Measurements from ENCODE around the gene MYBBP1A.

The MYBBP1A gene

DNA sequence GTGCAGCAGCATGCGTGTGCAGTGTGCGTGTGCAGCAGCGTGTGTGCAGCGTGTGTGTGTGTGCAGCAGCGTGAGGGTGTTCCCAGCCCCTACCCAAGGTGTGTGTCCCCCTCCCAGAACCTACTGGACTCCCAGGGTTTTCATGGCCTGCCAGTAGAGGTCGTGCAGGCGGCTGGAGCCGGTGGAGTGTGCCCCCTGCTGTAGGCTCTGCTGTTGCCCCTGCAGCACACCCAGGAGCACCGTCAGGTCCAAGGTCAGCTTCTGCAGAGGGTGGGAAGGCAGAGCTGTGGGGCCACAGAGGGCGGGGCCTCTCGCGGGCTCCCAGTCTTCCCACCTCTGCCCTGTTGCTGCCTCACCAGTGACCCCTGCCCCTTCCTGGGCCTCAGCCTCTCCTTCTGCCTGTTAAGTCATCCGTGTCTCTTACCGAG lies 14.9 kb downstream of the MYBBP1A start:
- no peaks in the 10 kb centered on the region for H3K4me1 Mint-ChIP-seq
- H3K36me3 Mint-ChIP-seq (ENCODE audit: insufficient read depth), result peaks cover 12% of the 10 kb centered on the region
- H3K4me3 Mint-ChIP-seq, result no peak overlapping the region
- DNase-seq (ENCODE audit: low spot score in 2 of 2), result no peak
- H3K9me3 Mint-ChIP-seq, result no peaks in the 10 kb centered on the region
- H3K27me3 Mint-ChIP-seq, result no peaks in the 10 kb centered on the region
- H3K27ac Mint-ChIP-seq (ENCODE audit: low read depth), result no peak overlapping the region
- ATAC-seq (replicated peaks; ENCODE audit: extremely low read depth, poor library complexity, severe bottlenecking), result no peak

DNA sequence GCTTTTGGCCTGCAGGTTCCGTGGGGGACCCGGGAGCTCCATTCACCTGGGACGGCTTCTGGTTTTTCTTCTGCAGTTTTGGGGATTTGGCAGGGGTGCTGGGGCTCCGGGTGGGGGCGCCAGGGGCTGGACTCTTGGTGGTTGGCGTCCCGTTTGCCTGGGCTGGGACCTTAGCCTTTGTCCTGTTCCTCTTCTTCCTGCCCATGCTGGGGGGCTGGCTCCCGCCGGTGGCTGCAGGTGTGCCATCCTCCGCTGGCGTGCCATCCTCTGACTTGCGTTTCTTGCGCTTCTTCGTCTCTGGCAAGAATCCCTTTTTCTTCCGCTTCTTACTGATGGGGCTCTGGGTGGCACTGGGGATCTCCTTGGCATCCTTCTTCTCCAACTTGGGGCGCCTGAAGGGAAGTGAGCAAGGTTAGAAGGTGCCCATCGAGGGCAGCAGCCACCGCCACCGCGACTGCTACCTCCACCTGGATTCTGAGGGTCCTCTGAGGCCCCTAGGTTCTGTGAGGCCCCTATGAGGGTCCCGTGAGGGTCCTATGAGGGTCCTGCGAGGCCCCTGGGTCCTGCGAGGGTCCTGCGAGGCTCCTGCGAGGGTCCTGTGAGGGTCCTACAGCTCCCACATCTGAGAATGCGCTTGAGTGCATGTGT lies 15.5 kb downstream of the MYBBP1A start:
- Mint-ChIP-seq H3K4me1 (no peaks in the 10 kb centered on the region), H3K9me3 (no peaks in the 10 kb centered on the region), H3K27ac (ENCODE audit: low read depth) (peak overlapping the region; percentile 29), H3K27me3 (no peaks in the 10 kb centered on the region), H3K36me3 (ENCODE audit: insufficient read depth) (peaks cover 12% of the 10 kb centered on the region), H3K4me3 (no peak overlapping the region)
- DNase-seq (ENCODE audit: low spot score in 2 of 2) (no peak), ATAC-seq (replicated peaks; ENCODE audit: extremely low read depth, poor library complexity, severe bottlenecking) (no peak)

DNA sequence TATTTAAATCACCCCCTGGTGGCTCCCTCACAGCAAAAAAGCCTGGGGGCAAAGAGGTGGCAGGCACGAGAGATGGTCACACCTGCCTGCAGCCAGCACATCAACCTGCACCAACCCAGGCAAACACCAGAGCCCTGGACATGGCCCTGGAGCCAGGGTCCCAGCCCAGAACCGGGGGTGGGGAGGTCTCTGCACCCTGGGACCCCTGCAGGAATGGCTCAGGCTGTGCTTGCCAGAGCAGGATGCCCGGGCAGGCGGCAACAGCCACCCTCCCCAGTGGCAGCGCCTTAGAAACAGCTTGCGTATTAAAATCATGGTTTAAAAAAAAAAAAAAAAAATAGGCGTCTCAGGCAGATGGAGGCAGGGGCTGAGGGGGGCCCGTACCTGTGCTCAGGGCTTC lies 16.2 kb downstream of the MYBBP1A start:
- no peak for DNase-seq (ENCODE audit: low spot score in 2 of 2)

DNA sequence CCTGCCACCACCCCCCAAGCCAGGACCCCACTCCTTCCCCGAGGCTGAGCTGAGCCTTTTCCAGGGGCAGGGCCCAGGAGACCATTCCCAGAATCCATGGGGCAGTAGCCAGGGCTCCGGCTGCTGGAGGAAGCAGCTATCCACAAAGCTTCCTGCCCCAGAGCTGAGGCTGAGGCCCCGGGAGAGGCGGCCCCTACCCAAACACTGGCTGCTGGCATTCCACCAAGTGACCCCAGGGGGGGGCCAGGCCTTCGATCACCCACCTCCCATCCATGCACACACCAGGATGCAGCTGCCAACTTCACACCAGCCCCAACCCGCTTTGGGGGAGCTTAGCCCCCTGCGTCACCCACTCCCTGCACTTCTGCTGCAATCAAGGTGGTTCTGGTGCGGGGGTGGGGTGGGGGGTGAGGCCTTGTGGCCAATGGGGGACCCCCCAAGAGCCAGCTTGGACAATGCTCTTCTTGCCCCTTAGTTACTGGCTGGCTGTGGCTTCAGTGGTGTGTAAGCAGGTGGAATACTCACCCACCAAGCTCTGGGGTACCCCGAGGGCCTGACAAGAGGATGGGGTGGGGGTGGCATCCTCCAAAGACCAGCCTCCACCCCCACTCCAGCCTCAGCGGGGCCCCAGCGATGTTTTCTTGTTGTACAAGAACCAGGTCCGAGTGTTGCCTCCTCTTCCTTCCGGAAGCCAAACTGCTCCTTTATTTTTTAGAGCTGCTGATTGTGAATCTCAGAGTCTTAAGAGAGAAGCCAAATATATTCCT lies 16.8 kb downstream of the MYBBP1A start:
- DNase-seq (ENCODE audit: low spot score in 2 of 2) (no peak), ATAC-seq (replicated peaks; ENCODE audit: extremely low read depth, poor library complexity, severe bottlenecking) (no peak)
- Mint-ChIP-seq H3K36me3 (ENCODE audit: insufficient read depth) (peaks cover 10% of the 10 kb centered on the region), H3K27me3 (no peaks in the 10 kb centered on the region), H3K4me3 (no peak overlapping the region), H3K27ac (ENCODE audit: low read depth) (no peak overlapping the region), H3K4me1 (peaks cover 3% of the 10 kb centered on the region), H3K9me3 (no peaks in the 10 kb centered on the region)

More for the DNA sequence above, 16.2 kb downstream of the MYBBP1A start:
- peaks cover 13% of the 10 kb centered on the region for H3K36me3 Mint-ChIP-seq (ENCODE audit: insufficient read depth)
- H3K9me3 Mint-ChIP-seq, result no peaks in the 10 kb centered on the region
- H3K4me3 Mint-ChIP-seq, result no peak overlapping the region
- H3K4me1 Mint-ChIP-seq, result no peaks in the 10 kb centered on the region
- H3K27me3 Mint-ChIP-seq, result no peaks in the 10 kb centered on the region
- ATAC-seq (replicated peaks; ENCODE audit: extremely low read depth, poor library complexity, severe bottlenecking), result no peak
- H3K27ac Mint-ChIP-seq (ENCODE audit: low read depth), result no peak overlapping the region

DNA sequence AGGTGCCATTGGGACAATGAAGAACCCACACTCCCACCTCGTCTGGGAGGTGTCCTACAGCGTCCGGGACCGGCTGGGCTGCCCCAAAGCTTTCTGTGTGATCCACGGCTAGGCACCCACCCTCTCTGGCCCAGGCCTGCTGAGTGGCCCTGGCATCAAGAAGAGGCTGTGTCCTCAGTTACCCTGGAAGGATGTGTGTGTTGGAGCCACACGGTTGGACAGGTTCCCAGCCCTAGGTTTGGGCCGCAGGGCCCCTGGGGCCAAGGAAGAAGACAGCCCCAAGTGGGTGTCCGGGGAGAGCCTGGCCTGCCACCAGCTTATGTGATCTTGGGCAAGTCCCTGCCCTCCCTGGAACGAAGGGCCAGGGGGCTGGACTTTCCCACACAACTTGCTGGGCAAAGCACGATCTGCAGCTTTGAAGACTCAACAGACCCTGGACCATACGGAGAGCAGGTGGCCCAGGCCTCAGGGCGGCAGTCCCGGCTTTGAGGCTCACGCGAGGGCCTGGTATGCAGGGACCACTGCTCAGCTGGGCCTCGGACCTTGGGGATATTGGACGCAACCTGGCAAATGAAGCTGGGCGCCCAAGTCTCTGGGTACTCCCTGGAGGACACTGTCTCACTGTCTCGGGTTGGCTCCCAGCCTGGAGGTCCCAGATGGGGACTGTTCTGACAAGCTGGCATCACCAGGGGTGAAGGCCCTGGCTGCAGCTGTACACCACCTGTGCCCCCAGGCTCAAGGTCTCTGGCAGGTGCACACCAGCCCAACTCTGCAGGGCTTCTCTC lies 17.5 kb downstream of the MYBBP1A start:
- DNase-seq (ENCODE audit: low spot score in 2 of 2), result no peak
- Mint-ChIP-seq H3K27ac (ENCODE audit: low read depth) (no peak overlapping the region), H3K9me3 (no peaks in the 10 kb centered on the region), H3K4me3 (no peak overlapping the region), H3K4me1 (peaks cover 6% of the 10 kb centered on the region), H3K27me3 (no peaks in the 10 kb centered on the region), H3K36me3 (ENCODE audit: insufficient read depth) (peaks cover 9% of the 10 kb centered on the region)
- no peak for ATAC-seq (replicated peaks; ENCODE audit: extremely low read depth, poor library complexity, severe bottlenecking)

DNA sequence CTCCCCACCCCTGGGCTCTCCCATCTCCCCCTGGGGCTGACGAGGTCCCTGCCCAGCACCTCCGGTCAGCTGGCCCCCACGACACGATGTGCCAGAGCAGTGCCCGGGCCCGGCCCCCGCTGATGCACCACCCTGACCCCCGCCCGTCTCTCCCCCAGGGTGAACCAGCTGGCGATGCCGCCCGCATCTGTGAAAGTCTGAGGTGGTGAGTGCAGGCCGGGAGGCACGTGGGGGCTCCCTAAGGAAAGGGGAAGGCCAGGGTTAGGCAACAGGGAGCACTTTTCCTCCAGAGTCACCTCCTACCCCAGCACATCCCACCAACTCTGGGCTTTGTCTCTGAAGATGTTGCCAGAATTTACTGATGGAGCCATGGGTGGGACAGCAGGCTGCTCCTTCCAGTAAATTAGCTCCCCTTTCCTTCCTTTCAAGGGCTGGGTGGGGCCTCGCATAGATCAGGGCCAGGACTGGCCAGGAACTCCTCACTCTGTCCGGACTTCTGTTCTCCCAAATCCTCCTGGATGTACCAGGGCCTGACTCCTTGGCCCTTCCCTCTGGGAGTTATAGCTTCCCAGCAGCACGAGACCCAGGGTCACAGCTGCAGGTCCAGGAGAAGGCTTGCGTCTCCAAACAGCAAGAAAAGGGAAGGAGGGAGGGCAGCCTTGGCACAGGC lies 18.3 kb downstream of the MYBBP1A start:
- Mint-ChIP-seq H3K9me3 (no peaks in the 10 kb centered on the region), H3K27ac (ENCODE audit: low read depth) (no peak overlapping the region), H3K27me3 (no peaks in the 10 kb centered on the region), H3K4me1 (peaks cover 6% of the 10 kb centered on the region), H3K36me3 (ENCODE audit: insufficient read depth) (peaks cover 5% of the 10 kb centered on the region), H3K4me3 (no peak overlapping the region)
- no peak for ATAC-seq (replicated peaks; ENCODE audit: extremely low read depth, poor library complexity, severe bottlenecking)
- DNase-seq (ENCODE audit: low spot score in 2 of 2), result no peak

DNA sequence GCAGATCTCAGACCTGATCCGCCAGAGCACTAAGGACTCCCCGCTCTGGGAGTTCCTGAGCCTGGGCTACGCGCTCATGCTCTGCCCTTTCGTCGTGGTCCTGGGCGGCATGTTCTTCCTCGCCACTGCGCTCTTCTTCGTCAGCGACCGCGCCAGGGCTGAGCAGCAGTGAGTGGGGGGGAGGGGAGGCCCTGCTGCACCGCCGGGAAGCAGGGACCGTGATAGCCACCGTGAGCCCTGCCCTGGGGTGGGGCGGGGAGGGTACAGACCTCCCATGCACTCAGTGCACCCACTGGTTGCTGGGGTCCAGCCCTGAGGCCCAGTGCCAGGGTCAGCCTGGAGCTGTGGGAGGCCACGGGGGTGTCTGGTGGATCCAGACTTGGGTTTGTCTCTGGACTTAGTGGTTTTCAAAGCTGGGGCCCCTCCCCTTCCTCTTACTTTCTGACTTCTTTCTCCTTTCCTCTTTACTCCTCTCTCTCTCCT lies 18.9 kb downstream of the MYBBP1A start:
- ATAC-seq (replicated peaks; ENCODE audit: extremely low read depth, poor library complexity, severe bottlenecking) (no peak), DNase-seq (ENCODE audit: low spot score in 2 of 2) (no peak)
- Mint-ChIP-seq H3K4me3 (no peak overlapping the region), H3K4me1 (peaks cover 6% of the 10 kb centered on the region), H3K9me3 (no peaks in the 10 kb centered on the region), H3K27ac (ENCODE audit: low read depth) (no peak overlapping the region), H3K36me3 (ENCODE audit: insufficient read depth) (peaks cover 5% of the 10 kb centered on the region), H3K27me3 (no peaks in the 10 kb centered on the region)

DNA sequence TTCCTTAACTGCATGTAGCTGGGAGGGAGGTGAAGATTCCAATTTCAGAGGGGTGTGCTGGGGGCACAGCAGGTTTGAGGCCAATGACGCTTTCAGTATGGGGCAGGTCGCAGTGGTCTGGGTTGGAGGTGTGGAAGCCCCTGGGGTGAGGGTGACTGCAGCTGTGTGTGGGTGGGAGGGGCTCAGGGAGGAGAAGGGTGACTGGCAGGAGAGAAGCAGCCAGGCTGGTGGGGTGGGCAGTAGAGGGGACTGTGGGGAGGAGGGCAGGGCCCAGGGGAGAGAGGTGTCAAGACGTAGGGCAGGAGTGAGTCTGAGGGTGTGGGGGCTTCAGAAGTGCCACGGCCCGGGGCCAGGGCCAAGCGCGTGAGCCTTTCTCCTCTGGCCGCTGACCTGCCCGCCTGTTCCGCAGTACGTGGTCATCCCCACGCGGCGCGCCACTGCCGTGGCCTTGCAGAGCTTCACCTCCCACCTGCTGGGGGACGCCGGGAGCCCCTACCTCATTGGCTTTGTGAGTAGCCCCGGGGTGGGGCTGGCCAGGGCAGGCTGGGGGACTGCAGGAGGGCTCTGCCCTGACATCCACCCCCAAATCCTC lies 19.4 kb downstream of the MYBBP1A start:
- Mint-ChIP-seq H3K4me1 (peaks cover 6% of the 10 kb centered on the region), H3K27ac (ENCODE audit: low read depth) (no peak overlapping the region), H3K9me3 (no peaks in the 10 kb centered on the region), H3K4me3 (no peak overlapping the region), H3K36me3 (ENCODE audit: insufficient read depth) (peaks cover 5% of the 10 kb centered on the region), H3K27me3 (no peaks in the 10 kb centered on the region)
- DNase-seq (ENCODE audit: low spot score in 2 of 2), result no peak
- ATAC-seq (replicated peaks; ENCODE audit: extremely low read depth, poor library complexity, severe bottlenecking), result no peak

DNA sequence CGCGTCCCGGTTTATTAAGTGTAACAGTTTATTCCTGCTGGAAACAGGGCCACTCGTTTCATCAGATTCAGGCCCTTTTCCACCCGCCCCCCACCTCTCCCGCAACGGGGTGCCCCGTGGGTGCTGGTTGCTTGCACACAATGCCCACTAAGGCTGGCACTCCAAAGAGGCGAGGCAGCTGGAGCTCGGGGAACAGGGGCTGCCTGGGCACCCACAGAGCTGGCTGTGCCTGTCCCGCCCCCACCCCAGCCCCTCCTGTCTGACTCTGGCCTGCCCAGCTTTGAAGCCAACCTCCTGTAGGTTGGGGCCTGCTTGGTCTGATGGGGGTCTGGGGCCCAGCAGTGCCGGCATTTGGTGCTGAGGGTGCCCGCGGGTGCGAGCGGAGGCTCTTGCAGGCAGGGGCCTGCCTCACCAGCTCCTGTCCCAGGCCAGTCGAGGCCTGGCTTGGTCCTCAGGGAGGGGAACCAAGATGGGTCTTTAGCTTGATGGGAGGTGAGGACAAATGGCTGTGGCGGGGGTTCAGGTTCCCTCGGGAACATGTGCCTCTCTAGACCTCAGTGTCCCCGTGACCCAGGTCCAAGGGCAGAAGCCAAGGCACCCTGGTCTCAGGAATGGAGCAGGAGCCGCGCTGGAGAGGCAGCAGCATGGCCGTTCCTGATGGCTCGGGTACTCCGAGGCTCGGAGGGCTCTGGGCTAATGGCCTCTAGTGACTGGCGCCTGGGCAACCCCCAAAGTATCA lies 20.1 kb downstream of the MYBBP1A start:
- ATAC-seq (replicated peaks; ENCODE audit: extremely low read depth, poor library complexity, severe bottlenecking) (no peak), DNase-seq (ENCODE audit: low spot score in 2 of 2) (no peak)
- Mint-ChIP-seq H3K4me3 (no peak overlapping the region), H3K9me3 (no peaks in the 10 kb centered on the region), H3K36me3 (ENCODE audit: insufficient read depth) (peaks cover 5% of the 10 kb centered on the region), H3K27ac (ENCODE audit: low read depth) (no peak overlapping the region), H3K4me1 (peaks cover 6% of the 10 kb centered on the region), H3K27me3 (no peaks in the 10 kb centered on the region)

DNA sequence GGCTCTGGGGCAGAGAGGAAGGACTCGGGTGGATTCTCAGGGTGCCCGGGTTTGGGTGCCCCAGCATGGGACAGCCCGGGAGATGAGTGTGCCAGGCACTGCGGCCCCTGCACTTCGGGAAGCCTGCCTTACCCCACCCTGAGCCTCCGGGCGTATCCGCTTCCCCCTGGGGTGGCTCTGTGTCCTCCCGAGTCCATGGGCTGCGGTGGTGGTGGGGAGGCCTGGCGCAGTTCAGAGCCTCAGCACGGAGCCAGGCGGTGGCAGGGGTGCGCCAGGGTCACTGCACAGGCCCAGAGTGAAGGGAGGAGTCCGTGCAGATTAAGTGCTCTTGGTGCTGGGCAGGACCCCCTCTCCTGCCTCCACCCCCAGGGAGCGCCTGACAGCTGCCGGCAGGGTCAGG lies 20.7 kb downstream of the MYBBP1A start:
- H3K4me1 Mint-ChIP-seq, result peaks cover 8% of the 10 kb centered on the region
- no peak overlapping the region for H3K27ac Mint-ChIP-seq (ENCODE audit: low read depth)
- no peak for DNase-seq (ENCODE audit: low spot score in 2 of 2)
- H3K36me3 Mint-ChIP-seq (ENCODE audit: insufficient read depth), result peaks cover 5% of the 10 kb centered on the region
- no peak overlapping the region for H3K4me3 Mint-ChIP-seq
- no peaks in the 10 kb centered on the region for H3K27me3 Mint-ChIP-seq
- ATAC-seq (replicated peaks; ENCODE audit: extremely low read depth, poor library complexity, severe bottlenecking), result no peak
- H3K9me3 Mint-ChIP-seq, result no peaks in the 10 kb centered on the region

DNA sequence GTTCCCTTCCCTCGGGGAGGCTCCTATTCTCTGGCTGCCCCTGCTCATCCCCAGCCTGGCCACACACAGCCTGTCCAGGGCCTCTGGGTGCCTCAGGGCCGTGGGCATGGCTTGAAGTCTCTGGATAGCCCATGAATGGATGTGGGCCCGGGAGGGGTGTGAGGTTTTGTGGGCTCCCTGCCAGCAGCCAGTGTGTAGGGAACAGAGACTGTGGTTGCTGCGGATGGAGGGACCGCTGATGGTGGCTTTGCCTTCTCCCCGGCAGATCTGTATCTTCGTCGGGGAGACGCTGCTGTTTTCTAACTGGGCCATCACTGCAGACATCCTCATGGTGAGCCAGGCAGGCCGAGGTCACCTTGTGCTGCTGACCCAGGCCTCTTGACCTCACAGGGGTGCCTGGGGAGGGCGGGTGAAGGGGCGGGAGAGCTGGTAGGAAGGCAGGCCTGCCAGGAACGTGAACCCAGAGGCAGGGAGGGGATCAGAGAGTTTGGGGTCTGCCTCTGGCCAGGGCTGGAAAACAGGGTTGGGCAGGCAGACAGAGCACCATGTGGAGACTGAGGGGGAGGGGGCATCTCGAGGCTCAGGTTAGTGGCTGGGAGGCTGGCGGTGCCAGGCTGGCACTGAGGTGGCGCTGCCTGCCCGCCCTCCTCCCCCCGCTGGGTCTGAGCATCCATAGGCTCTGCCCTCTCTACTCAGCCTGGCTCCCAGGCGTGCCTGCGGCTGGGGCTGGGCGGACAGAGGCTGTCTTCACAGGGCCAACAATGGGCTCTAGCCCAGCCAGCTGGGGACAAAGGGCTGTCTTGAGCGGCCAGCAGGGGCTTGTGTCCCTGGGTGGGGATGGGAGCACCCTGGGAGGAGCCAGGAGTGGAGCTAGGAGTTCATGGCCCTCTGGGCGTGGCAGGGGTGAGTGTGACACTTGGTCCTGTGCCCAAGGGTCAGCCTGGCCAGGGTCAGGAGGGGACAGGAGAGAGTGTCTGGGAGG lies 21.4 kb downstream of the MYBBP1A start:
- ATAC-seq (replicated peaks; ENCODE audit: extremely low read depth, poor library complexity, severe bottlenecking) (no peak), DNase-seq (ENCODE audit: low spot score in 2 of 2) (no peak)
- H3K4me3 Mint-ChIP-seq, result no peak overlapping the region
- H3K27ac Mint-ChIP-seq (ENCODE audit: low read depth), result no peak overlapping the region
- peaks cover 3% of the 10 kb centered on the region for H3K36me3 Mint-ChIP-seq (ENCODE audit: insufficient read depth)
- peaks cover 11% of the 10 kb centered on the region for H3K4me1 Mint-ChIP-seq
- no peaks in the 10 kb centered on the region for H3K27me3 Mint-ChIP-seq
- no peaks in the 10 kb centered on the region for H3K9me3 Mint-ChIP-seq
